ENCODE results near the gene HIPK2.

The HIPK2 gene

GRCh38 chr7:139709485-139709884 lies 68.3 kb downstream of the HIPK2 start:
- CTCF ChIA-PET = interaction anchor here (1.2 to 2.9 kb wide), 9 partner anchors 10 to 64 kb away, joined by 3 to 20 read pairs (median 6); no protein-coding TSS in a partner anchor
- DNase-seq (ENCODE audit: extremely low spot score) = no peak
- TF ChIP-seq, protein P1, sequence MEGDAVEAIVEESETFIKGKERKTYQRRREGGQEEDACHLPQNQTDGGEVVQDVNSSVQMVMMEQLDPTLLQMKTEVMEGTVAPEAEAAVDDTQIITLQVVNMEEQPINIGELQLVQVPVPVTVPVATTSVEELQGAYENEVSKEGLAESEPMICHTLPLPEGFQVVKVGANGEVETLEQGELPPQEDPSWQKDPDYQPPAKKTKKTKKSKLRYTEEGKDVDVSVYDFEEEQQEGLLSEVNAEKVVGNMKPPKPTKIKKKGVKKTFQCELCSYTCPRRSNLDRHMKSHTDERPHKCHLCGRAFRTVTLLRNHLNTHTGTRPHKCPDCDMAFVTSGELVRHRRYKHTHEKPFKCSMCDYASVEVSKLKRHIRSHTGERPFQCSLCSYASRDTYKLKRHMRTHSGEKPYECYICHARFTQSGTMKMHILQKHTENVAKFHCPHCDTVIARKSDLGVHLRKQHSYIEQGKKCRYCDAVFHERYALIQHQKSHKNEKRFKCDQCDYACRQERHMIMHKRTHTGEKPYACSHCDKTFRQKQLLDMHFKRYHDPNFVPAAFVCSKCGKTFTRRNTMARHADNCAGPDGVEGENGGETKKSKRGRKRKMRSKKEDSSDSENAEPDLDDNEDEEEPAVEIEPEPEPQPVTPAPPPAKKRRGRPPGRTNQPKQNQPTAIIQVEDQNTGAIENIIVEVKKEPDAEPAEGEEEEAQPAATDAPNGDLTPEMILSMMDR (IDR thresholded peaks at IDR 0.05; ENCODE audit: control extremely low read depth, extremely low read depth, low read depth, missing control alignments) = no peak
- POLR2A ChIA-PET = interaction anchor here (0.6 kb wide), 1 partner anchor 1127 kb away, joined by 4 read pairs; no protein-coding TSS in a partner anchor

DNA sequence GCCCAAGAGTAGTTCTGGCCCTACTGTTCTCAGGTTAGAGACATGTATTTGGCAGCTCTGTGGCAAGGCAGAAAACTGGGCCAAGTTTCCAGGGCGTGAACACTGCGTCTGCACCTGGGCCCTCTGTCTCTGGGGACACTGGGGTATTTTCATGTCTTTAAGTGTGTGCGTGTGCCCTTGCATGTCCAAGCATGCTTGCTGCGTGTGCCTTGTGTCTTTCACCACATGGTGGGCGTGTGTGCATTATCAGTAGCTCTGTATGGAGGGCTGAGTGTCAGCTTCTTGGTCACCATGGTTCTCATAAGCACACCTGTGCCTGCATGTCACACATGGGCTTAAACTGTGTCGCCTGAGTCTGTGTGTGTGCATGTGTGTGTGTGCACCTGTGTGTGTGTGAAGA lies 69.3 kb downstream of the HIPK2 start:
- ChIA-PET POLR2A (interaction anchor here (0.9 to 2.4 kb wide), 7 partner anchors 17 to 61 kb away, joined by 3 to 8 read pairs (median 3); no protein-coding TSS in a partner anchor), CTCF (interaction anchor here (0.9 to 2.9 kb wide), 10 partner anchors 11 to 65 kb away, joined by 3 to 20 read pairs (median 6); no protein-coding TSS in a partner anchor)
- TF ChIP-seq, protein P1 (IDR thresholded peaks at IDR 0.05; ENCODE audit: control extremely low read depth, extremely low read depth, low read depth, missing control alignments) = peak; percentile 6
- peak; percentile 64 for DNase-seq (ENCODE audit: extremely low spot score)

- TF ChIP-seq, protein P1 (IDR thresholded peaks at IDR 0.05; ENCODE audit: control extremely low read depth, extremely low read depth, low read depth, missing control alignments) = no peak
- CTCF ChIA-PET = interaction anchor here (1.1 to 2.9 kb wide), 5 partner anchors 16 to 61 kb away, joined by 3 to 20 read pairs (median 4); no protein-coding TSS in a partner anchor
- POLR2A ChIA-PET = interaction anchor here (2.4 kb wide), 1 partner anchor 34 kb away, joined by 5 read pairs; no protein-coding TSS in a partner anchor
- no peak for DNase-seq (ENCODE audit: extremely low spot score)
These were observed 71.0 kb downstream of the HIPK2 start for GRCh38 chr7:139706837-139707236.

DNA sequence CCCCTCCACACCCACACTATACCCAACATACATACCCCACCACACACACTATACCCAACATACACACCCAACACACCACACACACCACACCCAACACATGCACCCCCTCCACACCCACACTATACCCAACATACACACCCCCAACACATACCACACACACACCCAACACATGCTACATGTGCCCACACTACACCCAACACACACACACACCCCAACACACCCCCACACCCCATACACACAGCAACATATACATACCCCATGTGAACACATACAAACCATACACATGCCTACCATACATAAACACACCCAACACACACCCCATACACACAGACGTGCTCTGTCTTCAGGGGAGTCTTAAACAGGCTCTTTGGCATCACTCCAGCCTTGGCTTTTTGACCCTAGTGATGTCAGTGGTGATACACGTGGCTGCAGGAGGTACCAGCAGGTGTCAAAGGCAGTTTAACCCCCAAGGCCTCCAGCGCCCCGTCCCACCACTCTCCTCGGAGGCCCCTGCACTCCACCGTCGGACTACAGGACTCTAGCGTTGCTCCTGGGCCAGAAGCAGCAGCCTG lies 73.4 kb downstream of the HIPK2 start:
- TF ChIP-seq, protein P1 (IDR thresholded peaks at IDR 0.05; ENCODE audit: control extremely low read depth, extremely low read depth, low read depth, missing control alignments) = no peak
- ChIA-PET POLR2A (no interaction called here), CTCF (no interaction called here)
- no peak for DNase-seq (ENCODE audit: extremely low spot score)

DNA sequence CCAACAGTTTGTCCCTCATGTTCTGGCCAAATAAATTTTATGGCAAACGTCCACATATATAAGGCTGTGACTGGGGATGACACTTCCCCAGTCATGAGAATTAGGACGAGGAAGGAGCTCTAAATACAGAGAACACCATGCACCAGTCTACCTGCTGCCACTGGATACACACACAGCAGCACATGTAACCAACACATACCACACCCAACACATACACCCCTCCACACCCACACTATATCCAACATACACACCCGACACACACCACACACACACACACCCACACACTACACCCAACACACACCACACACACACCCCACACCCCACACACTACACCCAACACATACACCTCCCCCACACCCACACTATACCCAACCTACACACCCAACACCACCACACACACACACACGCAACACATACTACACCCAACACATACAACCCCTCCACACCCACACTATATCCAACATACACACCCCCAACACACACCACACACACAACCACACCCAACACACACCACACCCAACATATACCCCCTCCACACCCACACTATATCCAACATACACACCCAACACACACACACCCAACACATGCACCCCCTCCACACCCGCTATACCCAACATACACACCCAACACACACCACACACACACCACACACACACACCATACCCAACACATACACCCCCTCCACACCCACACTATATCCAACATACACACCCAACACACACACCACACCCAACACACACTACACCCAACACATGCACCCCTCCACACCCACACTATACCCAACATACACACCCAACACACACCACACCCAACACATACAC lies 74.1 kb downstream of the HIPK2 start:
- DNase-seq (ENCODE audit: extremely low spot score) = no peak
- ChIA-PET POLR2A (interaction anchor here (1.3 kb wide), 1 partner anchor 20 kb away, joined by 3 read pairs; no protein-coding TSS in a partner anchor), CTCF (interaction anchor here (1.4 kb wide), 1 partner anchor 20 kb away, joined by 3 read pairs; no protein-coding TSS in a partner anchor)
- TF ChIP-seq, protein P1 (IDR thresholded peaks at IDR 0.05; ENCODE audit: control extremely low read depth, extremely low read depth, low read depth, missing control alignments) = no peak

DNA sequence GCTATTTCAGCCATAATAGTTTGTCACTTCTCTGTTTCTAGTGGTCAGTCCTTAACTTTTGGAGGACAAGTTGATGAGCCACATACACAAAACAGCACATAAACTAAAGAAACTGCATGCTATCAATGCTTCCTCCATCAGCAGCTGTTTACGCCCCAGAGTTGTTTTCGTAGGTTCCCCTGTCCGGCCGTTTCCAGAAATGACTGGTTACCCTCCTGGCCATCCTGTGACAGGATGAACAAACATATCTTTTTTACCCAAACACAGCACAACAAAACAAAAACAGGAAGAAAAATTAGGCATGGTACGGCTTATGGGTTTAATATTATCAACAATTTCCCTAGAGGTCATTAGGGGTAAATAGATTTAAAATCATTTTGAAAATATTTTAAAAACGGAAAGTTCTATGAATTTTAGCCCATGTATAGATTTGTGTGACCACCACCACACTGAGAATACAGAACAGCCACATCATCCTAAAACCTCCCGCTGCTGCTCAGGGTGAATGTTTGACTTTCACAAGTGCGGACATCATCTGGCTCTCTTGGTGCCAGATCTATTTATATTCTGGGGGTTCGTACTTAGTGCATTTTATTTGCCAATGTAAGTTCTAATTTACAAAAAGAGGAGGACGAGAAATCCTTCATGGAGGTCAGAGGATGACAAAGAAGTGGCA lies 74.8 kb downstream of the HIPK2 start:
- DNase-seq (ENCODE audit: extremely low spot score) = peak; percentile 81
- ChIA-PET POLR2A (interaction anchor here (1.1 to 1.3 kb wide), 2 partner anchors 20 to 23 kb away, joined by 3 read pairs; no protein-coding TSS in a partner anchor), CTCF (interaction anchor here (1.0 to 1.5 kb wide), 5 partner anchors 19 to 64 kb away, joined by 3 to 7 read pairs (median 4); no protein-coding TSS in a partner anchor)
- TF ChIP-seq, protein P1 (IDR thresholded peaks at IDR 0.05; ENCODE audit: control extremely low read depth, extremely low read depth, low read depth, missing control alignments) = no peak

All from GM10248 (cell line).